H1 (cell line): ENCODE results near the gene C21orf58. TPM values are rescaled to one million over a fixed set of nuclear protein-coding genes. Genes with fewer than 3 reads are reported as not detected.

Experiments
- CTCF ChIA-PET: fragments of 300-600 bp; sonication (Branson Sonifier 250); formaldehyde crosslinking; loops from one replicate; lab custom pipeline; 2021; ENCODE audit not compliant: partially characterized antibody; lab: Charles Lee
- POLR2A ChIA-PET: fragments of 300-600 bp; sonication (Branson Sonifier 250); formaldehyde crosslinking; loops from one replicate; lab custom pipeline; 2021; ENCODE audit warnings: inconsistent platforms; ENCODE audit not compliant: partially characterized antibody; lab: Charles Lee
- DNase-seq, 2 experiments: peaks; one replicate each; pipeline versions ENCODE4 v3.0.0 to v3.0.0-alpha.2; 2010 to 2022; ENCODE audit warnings: low spot score in 2 of 2, low read depth in 1 of 2, mixed read lengths in 1 of 2
- FAIRE-seq: peaks from 2 replicates; lab custom pipeline; 2011; peaks lifted over from hg19 to GRCh38; lab: Jason Lieb, UNC
- H2AFZ ChIP-seq: 2 replicates; pipeline ENCODE4 v1.8.1; 2012; ENCODE audit warnings: low read length, inconsistent platforms
- H2AK5ac ChIP-seq: 2 replicates; pipeline ENCODE4 v1.6.1; 2013; ENCODE audit warnings: low read depth, low read length
- H2BK120ac ChIP-seq: replicated peaks from 2 replicates; pipeline ENCODE3; 2013; ENCODE audit warnings: low read depth, low read length, inconsistent platforms
- H2BK12ac ChIP-seq: 2 replicates; pipeline ENCODE4 v1.6.1; 2013; ENCODE audit warnings: low read depth, low read length
- H2BK15ac ChIP-seq: 2 replicates; pipeline ENCODE4 v1.6.1; 2013; ENCODE audit warnings: low read length
- H2BK20ac ChIP-seq: 2 replicates; pipeline ENCODE4 v1.6.1; 2013; ENCODE audit warnings: low read length
- H2BK5ac ChIP-seq: 2 replicates; pipeline ENCODE4 v1.6.1; 2013; ENCODE audit warnings: low read depth, low read length
- H3K14ac ChIP-seq: 2 replicates; pipeline ENCODE4 v1.6.1; 2013; ENCODE audit warnings: inconsistent platforms; ENCODE audit not compliant: insufficient read length
- H3K18ac ChIP-seq: 2 replicates; pipeline ENCODE4 v1.6.1; 2013; ENCODE audit warnings: low read length; ENCODE audit errors: extremely low read depth
- H3K23ac ChIP-seq: 2 replicates; pipeline ENCODE4 v1.6.1; 2013; ENCODE audit warnings: inconsistent platforms; ENCODE audit not compliant: insufficient read length
- H3K23me2 ChIP-seq: 2 replicates; pipeline ENCODE4 v1.6.1; 2013; ENCODE audit warnings: low read depth, low read length
- H3K27ac ChIP-seq: 2 replicates; pipeline ENCODE4 v1.6.1; 2011; ENCODE audit warnings: low read depth, low read length, inconsistent platforms
- H3K27me3 ChIP-seq, 4 experiments: replicated peaks in 1 of 4; 1 replicate in 1 of 4; 2 replicates in 3 of 4; pipeline versions ENCODE4 v1.6.1 to v1.8.1; 2011 to 2013; ENCODE audit warnings: low read length in 3 of 4, mild to moderate bottlenecking in 3 of 4, inconsistent platforms in 2 of 4, mixed read lengths in 2 of 4, moderate library complexity in 1 of 4; ENCODE audit not compliant: control insufficient read depth in 3 of 4, insufficient read depth in 3 of 4; ENCODE audit errors: extremely low read depth in 1 of 4
- H3K36me3 ChIP-seq, 4 experiments: 2 replicates each; pipeline versions ENCODE4 v1.6.1 to v1.8.1; 2011 to 2013; ENCODE audit warnings: mild to moderate bottlenecking in 4 of 4, low read length in 3 of 4, moderate library complexity in 2 of 4, control low read depth in 1 of 4, inconsistent platforms in 1 of 4; ENCODE audit not compliant: insufficient read depth in 4 of 4, control insufficient read depth in 2 of 4
- H3K4ac ChIP-seq: replicated peaks from 2 replicates; pipeline ENCODE3; 2013; ENCODE audit warnings: low read length, low read depth, mixed read lengths, inconsistent platforms; ENCODE audit not compliant: insufficient read length
- H3K4me1 ChIP-seq, 4 experiments: replicated peaks in 1 of 4; 1 replicate in 1 of 4; 2 replicates in 3 of 4; pipeline versions ENCODE4 v1.6.1 to v1.8.1; 2011 to 2013; ENCODE audit warnings: low read length in 3 of 4, inconsistent platforms in 2 of 4, mixed read lengths in 1 of 4; ENCODE audit not compliant: insufficient read depth in 4 of 4, control insufficient read depth in 3 of 4
- H3K4me2 ChIP-seq, 2 experiments: 2 replicates each; pipeline versions ENCODE4 v1.6.1 to v1.8.1; 2011 to 2013; ENCODE audit warnings: low read depth in 2 of 2, low read length in 2 of 2, control low read depth in 1 of 2, inconsistent platforms in 1 of 2, mild to moderate bottlenecking in 1 of 2; ENCODE audit not compliant: insufficient read depth in 1 of 2
- H3K4me3 ChIP-seq, 4 experiments: fragments of 200-600, 300-600 bp in 1 of 4; sonication (generic), shearing (Covaris generic), sonication (Bioruptor Twin) in 1 of 4; 2 replicates each; pipeline versions ENCODE4 v1.5.1 to v1.8.1; 2011 to 2016; ENCODE audit warnings: low read length in 4 of 4, low read depth in 3 of 4, control low read depth in 2 of 4, inconsistent platforms in 2 of 4, mild to moderate bottlenecking in 2 of 4, mixed read lengths in 1 of 4, moderate library complexity in 1 of 4; ENCODE audit not compliant: insufficient read depth in 2 of 4; ENCODE audit errors: extremely low read depth in 1 of 4
- H3K56ac ChIP-seq: replicated peaks from 2 replicates; pipeline ENCODE3; 2013; ENCODE audit warnings: low read depth, mild to moderate bottlenecking, mixed read lengths, low read length, inconsistent platforms; ENCODE audit not compliant: insufficient read length
- H3K79me1 ChIP-seq: 2 replicates; pipeline ENCODE4 v1.6.1; 2013; ENCODE audit warnings: low read depth, low read length, control low read depth
- H3K79me2 ChIP-seq, 2 experiments: 2 replicates each; pipeline versions ENCODE4 v1.6.1 to v1.8.1; 2012 to 2013; ENCODE audit warnings: low read length in 2 of 2, mild to moderate bottlenecking in 2 of 2, inconsistent platforms in 1 of 2; ENCODE audit not compliant: insufficient read depth in 2 of 2, control insufficient read depth in 1 of 2
- H3K9ac ChIP-seq, 4 experiments: replicated peaks in 1 of 4; 1 replicate in 1 of 4; 2 replicates in 3 of 4; pipeline versions ENCODE4 v1.6.1 to v1.8.1; 2011 to 2013; ENCODE audit warnings: low read depth in 3 of 4, low read length in 3 of 4, control low read depth in 2 of 4, mild to moderate bottlenecking in 2 of 4, moderate library complexity in 2 of 4, inconsistent platforms in 1 of 4; ENCODE audit errors: extremely low read depth in 1 of 4
- H3K9me3 ChIP-seq, 2 experiments: 2 replicates each; pipeline versions ENCODE4 v1.6.1 to v1.8.1; 2012 to 2013; ENCODE audit warnings: mild to moderate bottlenecking in 2 of 2, moderate library complexity in 2 of 2, control low read depth in 1 of 2, inconsistent platforms in 1 of 2, low read depth in 1 of 2, low read length in 1 of 2, mixed read lengths in 1 of 2; ENCODE audit not compliant: insufficient read depth in 2 of 2
- H4K20me1 ChIP-seq, 2 experiments: replicated peaks in 1 of 2; 2 replicates each; pipeline versions ENCODE3 to v1.8.1; 2011 to 2013; ENCODE audit warnings: inconsistent platforms in 2 of 2, low read length in 2 of 2, mild to moderate bottlenecking in 1 of 2; ENCODE audit not compliant: insufficient read depth in 2 of 2, control insufficient read depth in 1 of 2
- H4K5ac ChIP-seq: 2 replicates; pipeline ENCODE4 v1.6.1; 2013; ENCODE audit warnings: low read length, low read depth, mixed read lengths, inconsistent platforms; ENCODE audit not compliant: insufficient read length
- H4K8ac ChIP-seq: 2 replicates; pipeline ENCODE4 v1.8.0; 2013; ENCODE audit warnings: mild to moderate bottlenecking, moderate library complexity, low read length, inconsistent platforms; ENCODE audit not compliant: insufficient read depth; ENCODE audit errors: extremely low read depth
- H4K91ac ChIP-seq: replicated peaks from 2 replicates; pipeline ENCODE3; 2013; ENCODE audit warnings: low read length, mixed read lengths, inconsistent platforms; ENCODE audit not compliant: insufficient read length
- EGR1 ChIP-seq: IDR thresholded peaks from 2 replicates; pipeline ENCODE4 v1.6.1; 2011; ENCODE audit warnings: low read depth, low read length, borderline replicate concordance
- HDAC2 ChIP-seq, 2 experiments: fragments of 300-600 bp in 1 of 2; sonication (generic) in 1 of 2; IDR thresholded peaks; 2 replicates each; pipeline ENCODE4 v1.6.1; 2011 to 2012; ENCODE audit warnings: low read depth in 2 of 2, low read length in 2 of 2, mild to moderate bottlenecking in 2 of 2, moderate library complexity in 2 of 2, borderline replicate concordance in 1 of 2, inconsistent platforms in 1 of 2
- MAFK ChIP-seq: IDR thresholded peaks from 2 replicates; pipeline ENCODE4 v1.6.1; 2012; ENCODE audit warnings: low read depth, mild to moderate bottlenecking, improper control_type of control experiment, low read length
- RNF2 ChIP-seq: fragments of 200-900, 300-1000 bp; sonication (generic); IDR thresholded peaks from 2 replicates; pipeline ENCODE4 v1.7.1; 2016; ENCODE audit warnings: borderline replicate concordance, low read depth, mild to moderate bottlenecking, antibody characterized with exemption, low read length; ENCODE audit not compliant: poor library complexity, severe bottlenecking; ENCODE audit errors: missing control alignments
- SP1 ChIP-seq: IDR thresholded peaks from 2 replicates; pipeline ENCODE4 v1.6.1; 2011; ENCODE audit warnings: low read depth, low read length
- WGBS, 2 experiments: shearing (Covaris generic) in 1 of 2; methylation state at CpG; one replicate each; pipeline versions ENCODE4 v1.1.6 to v1.1.7; 2013 to 2015; ENCODE audit warnings: low lambda C conversion rate in 2 of 2, mixed read lengths in 2 of 2, inconsistent platforms in 1 of 2, low coverage in 1 of 2, missing lambda C conversion rate in 1 of 2; ENCODE audit not compliant: insufficient replicate concordance in 2 of 2, insufficient coverage in 1 of 2, insufficient read length in 1 of 2; ENCODE audit errors: extremely low coverage in 1 of 2, missing lambda C conversion rate in 1 of 2; 5-methylcytosine and 5-hydroxymethylcytosine counted together
- polyA plus RNA-seq, 7 experiments: library from polyadenylated mRNA; depleted of rRNA in 3 of 7; stranded (reverse) in 5 of 7; unstranded in 2 of 7; fragments of >200 nt in 5 of 7; fragments of 200-250 nt in 2 of 7; gene quantifications; 1 replicate in 5 of 7; 2 replicates in 1 of 7; 4 replicates in 1 of 7; pipeline versions ENCODE4 v1.2.1 to v1.2.3, GENCODE V29; 2011 to 2013; ENCODE audit warnings: missing spikeins in 2 of 7, mixed read lengths in 2 of 7
- total RNA-seq: library from RNA; stranded (reverse); fragmentation: NEBNext Ultra II Directional; extraction: Animal tissue kit (Norgen Biotek cat#: 25700); gene quantifications from 2 replicates; pipeline ENCODE4 v1.2.1, GENCODE V29; 2021
- TF ChIP-seq, protein P1 (sequence below): IDR thresholded peaks from 2 replicates; pipeline ENCODE4 v1.6.1; 2011; ENCODE audit warnings: low read depth, mild to moderate bottlenecking, low read length; ENCODE audit not compliant: insufficient read depth

C21orf58 gene
- total and polyA plus RNA-seq, 2 of the 8 experiments (the other 6 are each of a cell fraction or from before 2014, with no cell fraction given): 13.8 to 26.1 TPM

DNA sequence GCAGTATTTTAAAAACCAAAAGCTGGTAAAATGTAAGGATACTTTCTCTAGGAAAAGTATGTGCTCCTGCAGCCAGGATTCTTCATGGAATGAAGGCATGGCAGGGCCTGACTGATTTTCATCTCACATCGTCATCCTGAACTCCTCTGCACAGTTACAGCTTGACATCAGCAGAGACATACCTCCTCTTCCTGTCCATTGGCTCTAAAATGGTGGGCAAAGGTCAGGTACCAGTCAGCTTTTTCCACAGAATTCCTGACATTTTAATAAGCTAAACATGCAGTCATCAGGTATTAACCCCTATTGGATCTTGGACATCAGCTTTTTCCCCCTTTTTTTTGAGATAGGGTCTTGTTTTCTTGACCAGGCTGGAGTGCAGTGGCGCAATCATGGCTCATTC lies 6.1 kb upstream of the C21orf58 start:
- TF ChIP-seq EGR1 (no peak), RNF2 (no peak), MAFK (no peak), SP1 (no peak), HDAC2 (IDR thresholded peaks at IDR 0.05; ENCODE audit: borderline replicate concordance in 1 of 2, low read depth in 2 of 2, low read length in 2 of 2) (no peak)
- TF ChIP-seq, protein P1, sequence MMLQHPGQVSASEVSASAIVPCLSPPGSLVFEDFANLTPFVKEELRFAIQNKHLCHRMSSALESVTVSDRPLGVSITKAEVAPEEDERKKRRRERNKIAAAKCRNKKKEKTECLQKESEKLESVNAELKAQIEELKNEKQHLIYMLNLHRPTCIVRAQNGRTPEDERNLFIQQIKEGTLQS: no peak
- Histone ChIP-seq H3K79me1 (peaks cover 7% of the 10 kb centered on the region), H3K79me2 (peaks cover 0 to 48% of the 10 kb centered on the region in 2 experiments; a peak in 3 of 4 replicates)

More for the DNA sequence above, 6.1 kb upstream of the C21orf58 start:
- no peak overlapping the region for H3K23ac ChIP-seq
- 98% methylated on average over 2 of the region's 2 CpGs; no CpG with 5 or more reads in 1 of the 2 experiments for WGBS, 2 experiments
- H4K20me1 ChIP-seq: peaks cover 0 to 6% of the 10 kb centered on the region in 2 experiments
- H4K8ac ChIP-seq: no peak overlapping the region
- peaks cover 2 to 32% (median 21%) of the 10 kb centered on the region in 4 experiments; a peak in 7 of 8 replicates for H3K36me3 ChIP-seq
- ChIA-PET POLR2A (no interaction called here), CTCF (interaction anchor here (0.7 to 0.8 kb wide), 2 partner anchors 14 to 106 kb away, joined by 3 to 4 read pairs; no protein-coding TSS in a partner anchor)
- H4K91ac ChIP-seq: no peak overlapping the region
- H3K4me1 ChIP-seq: no peaks in the 10 kb centered on the region; a peak in 4 of 7 replicates
- H2BK15ac ChIP-seq: no peak overlapping the region
- H3K4ac ChIP-seq: no peak overlapping the region
- no peak overlapping the region for H3K18ac ChIP-seq
- H3K56ac ChIP-seq: no peak overlapping the region
- no peak overlapping the region for H2BK5ac ChIP-seq
- no peak overlapping the region for H2AK5ac ChIP-seq
- no peak overlapping the region for H2BK20ac ChIP-seq
- H3K23me2 ChIP-seq: peaks cover 3% of the 10 kb centered on the region
- no peaks in the 10 kb centered on the region for H3K9me3 ChIP-seq
- no peak overlapping the region for H2BK120ac ChIP-seq
- no peak overlapping the region for H3K14ac ChIP-seq
- no peak overlapping the region for H3K9ac ChIP-seq
- no peaks in the 10 kb centered on the region for H3K27me3 ChIP-seq
- DNase-seq (no peak), FAIRE-seq (no peak)
- H3K4me2 ChIP-seq: no peak overlapping the region
- H3K27ac ChIP-seq: no peak overlapping the region
- no peak overlapping the region for H3K4me3 ChIP-seq
- H2BK12ac ChIP-seq: no peak overlapping the region
- no peak overlapping the region for H4K5ac ChIP-seq
- H2AFZ ChIP-seq: no peak overlapping the region
